DOHH2 (cell line): Measurements from ENCODE around the gene GDPD4.

Experiments used
- EZH2phosphoT487 ChIP-seq: fragments of 200-600 bp; sonication (generic); IDR thresholded peaks from 2 replicates; pipeline ENCODE4 v1.6.1; 2017; ENCODE audit warnings: borderline replicate concordance, mild to moderate bottlenecking, antibody characterized with exemption, low read length, moderate library complexity, mixed read lengths
- TF ChIP-seq, protein P1 (sequence below): fragments of 200-600 bp; sonication (generic); IDR thresholded peaks from one replicate; pipeline ENCODE4 v1.5.1; 2014; ENCODE audit warnings: antibody characterized with exemption, mild to moderate bottlenecking, low read depth, low read length; ENCODE audit not compliant: poor library complexity, severe bottlenecking

DNA sequence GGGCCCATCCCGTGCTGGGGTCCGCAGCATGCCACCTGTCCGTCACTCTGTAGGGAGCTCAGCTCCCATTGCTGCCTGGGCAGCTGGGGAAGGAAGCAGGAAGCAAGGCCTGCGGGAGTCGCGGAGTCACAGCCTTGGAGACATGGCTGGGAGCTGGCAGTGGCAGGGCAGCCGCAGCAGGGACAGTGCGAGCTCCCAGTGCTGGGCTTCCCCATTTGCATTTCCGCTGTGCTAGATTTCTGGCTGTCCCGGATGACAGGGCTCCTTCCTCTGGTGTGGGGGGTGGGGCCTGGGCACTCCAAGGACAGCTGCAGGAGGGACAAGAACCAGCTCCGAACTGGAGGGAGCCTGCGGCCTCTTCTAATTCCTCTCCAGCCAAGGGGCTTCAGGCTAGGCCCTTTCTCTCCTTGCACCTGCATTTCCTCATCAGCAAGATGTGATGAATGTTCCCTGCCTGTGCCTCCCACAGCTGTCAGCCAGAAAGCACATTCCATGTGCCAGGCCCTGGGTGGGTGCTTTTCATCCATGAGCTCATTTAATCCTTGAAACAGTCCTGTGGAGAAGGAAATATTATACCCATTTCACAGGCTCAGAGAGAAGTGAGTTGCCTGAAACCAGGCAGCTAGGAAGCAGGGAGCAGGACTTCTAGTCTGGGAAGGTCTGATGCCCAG lies 125.5 kb downstream of the GDPD4 start:
- TF ChIP-seq, protein P1, sequence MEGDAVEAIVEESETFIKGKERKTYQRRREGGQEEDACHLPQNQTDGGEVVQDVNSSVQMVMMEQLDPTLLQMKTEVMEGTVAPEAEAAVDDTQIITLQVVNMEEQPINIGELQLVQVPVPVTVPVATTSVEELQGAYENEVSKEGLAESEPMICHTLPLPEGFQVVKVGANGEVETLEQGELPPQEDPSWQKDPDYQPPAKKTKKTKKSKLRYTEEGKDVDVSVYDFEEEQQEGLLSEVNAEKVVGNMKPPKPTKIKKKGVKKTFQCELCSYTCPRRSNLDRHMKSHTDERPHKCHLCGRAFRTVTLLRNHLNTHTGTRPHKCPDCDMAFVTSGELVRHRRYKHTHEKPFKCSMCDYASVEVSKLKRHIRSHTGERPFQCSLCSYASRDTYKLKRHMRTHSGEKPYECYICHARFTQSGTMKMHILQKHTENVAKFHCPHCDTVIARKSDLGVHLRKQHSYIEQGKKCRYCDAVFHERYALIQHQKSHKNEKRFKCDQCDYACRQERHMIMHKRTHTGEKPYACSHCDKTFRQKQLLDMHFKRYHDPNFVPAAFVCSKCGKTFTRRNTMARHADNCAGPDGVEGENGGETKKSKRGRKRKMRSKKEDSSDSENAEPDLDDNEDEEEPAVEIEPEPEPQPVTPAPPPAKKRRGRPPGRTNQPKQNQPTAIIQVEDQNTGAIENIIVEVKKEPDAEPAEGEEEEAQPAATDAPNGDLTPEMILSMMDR = no peak
- no peak for TF ChIP-seq EZH2phosphoT487
